ENCODE data around the gene IGF2R. TPM values are rescaled to one million over a fixed set of nuclear protein-coding genes. Genes with fewer than 3 reads are reported as not detected.
A peak's percentile ranks its signal among the peaks of the same experiment; 100 is the strongest.

Gene IGF2R
- total RNA-seq, 1 donor from 2014 or later = 144 TPM

GRCh38 chr6:160095146-160095845 is 126.4 kb downstream of the IGF2R start:
- H3K9me3 Mint-ChIP-seq (ENCODE audit: low read depth) = no peaks in the 10 kb centered on the region
- no peak for TF ChIP-seq CTCF (IDR thresholded peaks at IDR 0.05; ENCODE audit: unreplicated experiment)
- H3K27ac Mint-ChIP-seq = no peak overlapping the region
- H3K4me3 Mint-ChIP-seq (ENCODE audit: low read depth) = no peak overlapping the region
- H3K36me3 Mint-ChIP-seq (ENCODE audit: insufficient read depth) = peaks cover 25% of the 10 kb centered on the region
- no peaks in the 10 kb centered on the region for H3K27me3 Mint-ChIP-seq
- no peak for DNase-seq (ENCODE audit: low spot score, unreplicated experiment)
- H3K4me1 Mint-ChIP-seq (ENCODE audit: low read depth) = no peaks in the 10 kb centered on the region

DNA sequence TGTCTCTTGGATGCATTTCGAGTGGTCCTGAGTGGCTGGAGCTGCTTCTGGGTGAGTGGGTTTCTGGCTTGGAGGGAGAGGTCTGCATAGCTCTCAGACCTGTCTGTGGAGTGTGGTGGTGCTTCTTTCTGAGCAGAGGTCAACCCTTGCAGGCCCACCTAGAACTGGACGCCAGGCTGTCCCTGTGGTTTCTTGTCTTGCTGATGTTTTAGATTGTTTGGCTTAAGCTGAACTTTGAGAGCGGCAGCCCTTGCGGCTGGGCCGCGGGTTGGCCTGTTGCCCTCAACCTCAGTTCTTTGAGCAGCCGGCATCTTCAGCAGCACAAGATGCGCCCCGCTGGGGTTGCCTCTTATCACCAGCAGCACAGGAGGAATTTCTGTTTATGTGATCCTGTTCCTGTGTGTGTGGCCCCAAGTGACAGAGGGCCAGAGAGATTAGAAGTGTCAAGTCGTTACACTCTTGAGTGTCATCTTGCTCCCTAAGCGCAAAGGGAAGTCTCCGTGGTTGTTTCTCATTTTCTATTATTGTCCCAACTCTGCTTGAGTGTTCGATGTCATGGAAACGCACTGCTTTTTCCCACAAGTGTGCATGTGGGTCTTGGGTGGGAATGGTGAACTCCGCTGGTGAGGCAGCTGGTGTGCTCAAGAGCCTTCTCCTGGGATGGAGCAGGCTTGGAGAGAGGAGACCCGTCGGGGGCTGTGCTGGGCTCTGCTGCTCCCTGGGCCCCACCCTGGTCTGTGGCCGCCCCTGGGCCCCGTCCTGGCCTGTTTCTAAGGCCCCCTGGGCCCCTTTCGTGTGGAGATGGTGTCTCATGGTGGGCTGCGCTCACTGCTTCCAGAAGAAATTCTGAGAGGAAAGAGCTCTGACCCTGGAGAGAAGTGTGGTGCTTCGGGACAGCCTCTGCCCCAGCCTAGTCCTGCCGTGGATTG is 132.7 kb downstream of the IGF2R start:
- peak overlapping the region; percentile 8 for H3K27ac Mint-ChIP-seq
- no peaks in the 10 kb centered on the region for H3K9me3 Mint-ChIP-seq (ENCODE audit: low read depth)
- no peak overlapping the region for H3K4me3 Mint-ChIP-seq (ENCODE audit: low read depth)
- DNase-seq (ENCODE audit: low spot score, unreplicated experiment) = no peak
- H3K4me1 Mint-ChIP-seq (ENCODE audit: low read depth) = no peaks in the 10 kb centered on the region
- peaks cover 37% of the 10 kb centered on the region for H3K36me3 Mint-ChIP-seq (ENCODE audit: insufficient read depth)
- H3K27me3 Mint-ChIP-seq = no peaks in the 10 kb centered on the region
- no peak for TF ChIP-seq CTCF (IDR thresholded peaks at IDR 0.05; ENCODE audit: unreplicated experiment)

GRCh38 chr6:160102399-160102798 is 133.5 kb downstream of the IGF2R start:
- no peak for DNase-seq (ENCODE audit: low spot score, unreplicated experiment)
- no peaks in the 10 kb centered on the region for H3K4me1 Mint-ChIP-seq (ENCODE audit: low read depth)
- no peak for TF ChIP-seq CTCF (IDR thresholded peaks at IDR 0.05; ENCODE audit: unreplicated experiment)
- H3K27me3 Mint-ChIP-seq = no peaks in the 10 kb centered on the region
- no peak overlapping the region for H3K4me3 Mint-ChIP-seq (ENCODE audit: low read depth)
- no peak overlapping the region for H3K27ac Mint-ChIP-seq
- H3K9me3 Mint-ChIP-seq (ENCODE audit: low read depth) = no peaks in the 10 kb centered on the region
- peaks cover 36% of the 10 kb centered on the region for H3K36me3 Mint-ChIP-seq (ENCODE audit: insufficient read depth)

DNA sequence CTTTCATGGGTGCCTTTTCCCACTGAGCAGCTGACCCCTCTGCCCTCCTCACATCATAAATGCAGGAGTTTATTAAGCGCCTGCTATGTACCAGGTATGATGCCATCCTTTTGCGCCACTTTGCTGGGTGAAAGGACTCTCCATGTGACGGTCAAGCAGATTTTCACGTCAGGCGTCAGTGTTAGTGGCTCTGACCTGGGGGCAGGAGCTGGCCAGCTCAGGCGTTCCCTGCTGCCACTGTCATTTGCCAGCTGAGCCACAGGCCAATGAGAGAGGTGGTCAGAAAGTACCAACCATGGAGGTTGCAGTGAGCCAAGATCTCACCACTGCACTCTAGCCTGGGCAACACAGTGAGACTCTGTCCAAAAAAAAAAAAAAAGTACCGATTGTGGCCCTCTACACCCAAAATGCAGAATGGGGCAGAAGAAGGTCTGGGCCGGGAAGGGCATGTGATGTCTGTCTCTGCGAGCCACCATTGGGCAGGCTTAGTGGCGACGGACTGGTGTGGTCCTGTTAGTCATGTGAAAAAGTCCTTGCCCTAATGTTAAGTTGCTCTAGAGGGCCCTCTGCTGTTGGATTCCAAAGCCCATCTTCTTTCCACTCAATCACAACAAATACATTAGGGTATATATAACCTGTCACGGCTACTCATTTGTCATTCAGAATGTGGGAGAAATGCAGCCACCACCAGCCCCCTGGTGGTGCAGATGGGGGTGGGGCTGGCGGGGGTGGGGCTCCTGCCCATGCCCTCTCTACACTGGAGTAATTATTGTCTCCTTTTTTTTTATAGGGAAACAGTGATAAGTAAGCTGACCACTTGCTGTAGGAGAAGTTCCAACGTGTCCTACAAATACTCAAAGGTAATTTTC is 134.3 kb downstream of the IGF2R start:
- peaks cover 34% of the 10 kb centered on the region for H3K36me3 Mint-ChIP-seq (ENCODE audit: insufficient read depth)
- no peak for DNase-seq (ENCODE audit: low spot score, unreplicated experiment)

More for the DNA sequence above, 134.3 kb downstream of the IGF2R start:
- peak; percentile 32 for TF ChIP-seq CTCF (IDR thresholded peaks at IDR 0.05; ENCODE audit: unreplicated experiment)
- Mint-ChIP-seq H3K9me3 (ENCODE audit: low read depth) (no peaks in the 10 kb centered on the region), H3K4me1 (ENCODE audit: low read depth) (no peaks in the 10 kb centered on the region), H3K27ac (no peak overlapping the region), H3K27me3 (no peaks in the 10 kb centered on the region), H3K4me3 (ENCODE audit: low read depth) (no peak overlapping the region)
